GM12878 (cell line): ENCODE data around the gene KIZ. TPM values are rescaled to one million over a fixed set of nuclear protein-coding genes. Genes with fewer than 3 reads are reported as not detected.

Source experiments
- IKZF2 ChIP-seq, 2 experiments: fragments of 450-650 bp; IDR thresholded peaks; 2 replicates each; pipeline ENCODE4 v1.6.1; 2017; ENCODE audit warnings: mild to moderate bottlenecking in 2 of 2, moderate library complexity in 2 of 2
- SMC3 ChIP-seq: IDR thresholded peaks from 2 replicates; pipeline ENCODE4 v1.6.1; 2011; ENCODE audit warnings: low read length, improper control_type of control experiment, borderline replicate concordance
- polyA plus RNA-seq, 11 experiments: library from polyadenylated mRNA; depleted of rRNA in 4 of 11; unstranded in 6 of 11; stranded (reverse) in 5 of 11; fragments of >200 nt; fragmentation: Nextera tagmentation in 4 of 11; fragmentation: Illumina TruSeq in 1 of 11; extraction: Ambion mirVana in 4 of 11; extraction: Trizol in 1 of 11; gene quantifications; 1 replicate in 1 of 11; 2 replicates in 10 of 11; pipeline versions ENCODE4 v1.2.1 to v1.2.3, GENCODE V29; 2011 to 2016; ENCODE audit warnings: inconsistent platforms in 2 of 11, missing spikeins in 2 of 11, low read depth in 1 of 11
- total RNA-seq, 4 experiments: library from RNA; depleted of rRNA in 3 of 4; stranded (reverse); fragments of >200 nt in 3 of 4; fragmentation: Illumina TruSeq in 1 of 4; extraction: Trizol in 1 of 4; gene quantifications; 2 replicates each; pipeline versions ENCODE4 v1.2.1 to v1.2.3, GENCODE V29; 2013 to 2021
- TF ChIP-seq, protein P1 (sequence below): fragments of 450-650 bp; IDR thresholded peaks from 2 replicates; pipeline ENCODE4 v1.6.1; 2017; ENCODE audit warnings: mild to moderate bottlenecking, moderate library complexity
- TF ChIP-seq, protein P2 (sequence below): IDR thresholded peaks from 2 replicates; pipeline ENCODE4 v1.6.1; 2012; ENCODE audit warnings: mild to moderate bottlenecking, low read depth, low read length

The KIZ gene
- total and polyA plus RNA-seq, 10 of the 15 experiments (the other 5 are each of a cell fraction or from before 2014, with no cell fraction given): 2.7 to 11.0 (median 7.3) TPM

DNA sequence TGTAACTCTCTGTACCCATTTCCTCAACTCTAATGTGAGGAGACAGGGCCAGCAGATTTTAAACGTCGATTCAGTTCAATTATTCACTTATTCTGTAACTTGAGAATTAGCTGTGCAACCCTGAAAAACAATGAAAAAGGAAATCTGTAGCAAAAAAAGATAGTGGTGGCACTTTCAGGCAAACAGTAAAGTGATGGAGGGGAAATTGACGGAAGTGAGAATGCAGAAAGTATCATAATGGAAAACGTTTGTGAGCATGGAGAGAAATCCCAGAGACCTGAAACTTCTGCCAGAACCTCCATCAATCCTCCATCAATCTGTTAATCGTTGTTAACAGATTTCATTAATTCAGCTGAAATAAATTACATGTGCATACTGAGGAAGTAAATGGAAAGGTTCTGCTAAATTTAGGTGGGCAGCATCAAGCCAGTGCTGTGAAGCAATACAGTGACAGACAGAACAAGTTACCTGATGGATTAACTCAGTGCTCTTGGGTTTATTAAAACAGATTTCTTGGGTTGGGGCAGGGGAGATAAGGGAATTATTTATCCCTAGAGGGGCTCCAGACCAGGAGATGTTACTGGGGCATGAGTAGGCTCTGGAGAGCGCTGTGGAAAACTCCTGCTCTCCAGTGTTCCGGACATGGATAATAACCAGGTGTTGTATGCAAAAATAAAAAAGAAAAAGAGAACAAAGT lies 17.5 kb downstream of the KIZ start (continued):
- TF ChIP-seq, protein P1, sequence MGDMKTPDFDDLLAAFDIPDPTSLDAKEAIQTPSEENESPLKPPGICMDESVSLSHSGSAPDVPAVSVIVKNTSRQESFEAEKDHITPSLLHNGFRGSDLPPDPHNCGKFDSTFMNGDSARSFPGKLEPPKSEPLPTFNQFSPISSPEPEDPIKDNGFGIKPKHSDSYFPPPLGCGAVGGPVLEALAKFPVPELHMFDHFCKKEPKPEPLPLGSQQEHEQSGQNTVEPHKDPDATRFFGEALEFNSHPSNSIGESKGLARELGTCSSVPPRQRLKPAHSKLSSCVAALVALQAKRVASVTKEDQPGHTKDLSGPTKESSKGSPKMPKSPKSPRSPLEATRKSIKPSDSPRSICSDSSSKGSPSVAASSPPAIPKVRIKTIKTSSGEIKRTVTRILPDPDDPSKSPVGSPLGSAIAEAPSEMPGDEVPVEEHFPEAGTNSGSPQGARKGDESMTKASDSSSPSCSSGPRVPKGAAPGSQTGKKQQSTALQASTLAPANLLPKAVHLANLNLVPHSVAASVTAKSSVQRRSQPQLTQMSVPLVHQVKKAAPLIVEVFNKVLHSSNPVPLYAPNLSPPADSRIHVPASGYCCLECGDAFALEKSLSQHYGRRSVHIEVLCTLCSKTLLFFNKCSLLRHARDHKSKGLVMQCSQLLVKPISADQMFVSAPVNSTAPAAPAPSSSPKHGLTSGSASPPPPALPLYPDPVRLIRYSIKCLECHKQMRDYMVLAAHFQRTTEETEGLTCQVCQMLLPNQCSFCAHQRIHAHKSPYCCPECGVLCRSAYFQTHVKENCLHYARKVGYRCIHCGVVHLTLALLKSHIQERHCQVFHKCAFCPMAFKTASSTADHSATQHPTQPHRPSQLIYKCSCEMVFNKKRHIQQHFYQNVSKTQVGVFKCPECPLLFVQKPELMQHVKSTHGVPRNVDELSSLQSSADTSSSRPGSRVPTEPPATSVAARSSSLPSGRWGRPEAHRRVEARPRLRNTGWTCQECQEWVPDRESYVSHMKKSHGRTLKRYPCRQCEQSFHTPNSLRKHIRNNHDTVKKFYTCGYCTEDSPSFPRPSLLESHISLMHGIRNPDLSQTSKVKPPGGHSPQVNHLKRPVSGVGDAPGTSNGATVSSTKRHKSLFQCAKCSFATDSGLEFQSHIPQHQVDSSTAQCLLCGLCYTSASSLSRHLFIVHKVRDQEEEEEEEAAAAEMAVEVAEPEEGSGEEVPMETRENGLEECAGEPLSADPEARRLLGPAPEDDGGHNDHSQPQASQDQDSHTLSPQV: no peak
- no peak for TF ChIP-seq IKZF2 (IDR thresholded peaks at IDR 0.05)
- TF ChIP-seq, protein P2, sequence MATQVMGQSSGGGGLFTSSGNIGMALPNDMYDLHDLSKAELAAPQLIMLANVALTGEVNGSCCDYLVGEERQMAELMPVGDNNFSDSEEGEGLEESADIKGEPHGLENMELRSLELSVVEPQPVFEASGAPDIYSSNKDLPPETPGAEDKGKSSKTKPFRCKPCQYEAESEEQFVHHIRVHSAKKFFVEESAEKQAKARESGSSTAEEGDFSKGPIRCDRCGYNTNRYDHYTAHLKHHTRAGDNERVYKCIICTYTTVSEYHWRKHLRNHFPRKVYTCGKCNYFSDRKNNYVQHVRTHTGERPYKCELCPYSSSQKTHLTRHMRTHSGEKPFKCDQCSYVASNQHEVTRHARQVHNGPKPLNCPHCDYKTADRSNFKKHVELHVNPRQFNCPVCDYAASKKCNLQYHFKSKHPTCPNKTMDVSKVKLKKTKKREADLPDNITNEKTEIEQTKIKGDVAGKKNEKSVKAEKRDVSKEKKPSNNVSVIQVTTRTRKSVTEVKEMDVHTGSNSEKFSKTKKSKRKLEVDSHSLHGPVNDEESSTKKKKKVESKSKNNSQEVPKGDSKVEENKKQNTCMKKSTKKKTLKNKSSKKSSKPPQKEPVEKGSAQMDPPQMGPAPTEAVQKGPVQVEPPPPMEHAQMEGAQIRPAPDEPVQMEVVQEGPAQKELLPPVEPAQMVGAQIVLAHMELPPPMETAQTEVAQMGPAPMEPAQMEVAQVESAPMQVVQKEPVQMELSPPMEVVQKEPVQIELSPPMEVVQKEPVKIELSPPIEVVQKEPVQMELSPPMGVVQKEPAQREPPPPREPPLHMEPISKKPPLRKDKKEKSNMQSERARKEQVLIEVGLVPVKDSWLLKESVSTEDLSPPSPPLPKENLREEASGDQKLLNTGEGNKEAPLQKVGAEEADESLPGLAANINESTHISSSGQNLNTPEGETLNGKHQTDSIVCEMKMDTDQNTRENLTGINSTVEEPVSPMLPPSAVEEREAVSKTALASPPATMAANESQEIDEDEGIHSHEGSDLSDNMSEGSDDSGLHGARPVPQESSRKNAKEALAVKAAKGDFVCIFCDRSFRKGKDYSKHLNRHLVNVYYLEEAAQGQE: no peak
- TF ChIP-seq SMC3: no peak
